NCI-H1092 treated with DMSO at 0.1 percent for 48 hours (cell line): ENCODE results near the gene NMRK2.
"Not testable (repeated sequence)": the region's sequence is repeated elsewhere in the genome, so short reads cannot be mapped to it uniquely, and the experiment has no call there.

Source experiments
- DNase-seq: peaks from one replicate; lab custom pipeline; 2025; lab: John Stamatoyannopoulos, UW

NMRK2 gene

GRCh38 chr19:3936506-3937442 lies 3.9 kb downstream of the NMRK2 start:
- no peak for DNase-seq

- not testable (repeated sequence) for DNase-seq
Measured at GRCh38 chr19:3938300-3938950, 5.6 kb downstream of the NMRK2 start.

- no peak for DNase-seq
Measured at GRCh38 chr19:3942790-3943409, 10.0 kb downstream of the NMRK2 start.

GRCh38 chr19:3944018-3944721 lies 11.3 kb downstream of the NMRK2 start:
- DNase-seq: no peak

GRCh38 chr19:3945838-3946237 lies 13.0 kb downstream of the NMRK2 start:
- DNase-seq: no peak

- not testable (repeated sequence) for DNase-seq
Measured at GRCh38 chr19:3947316-3947933, 14.6 kb downstream of the NMRK2 start.

GRCh38 chr19:3949294-3949693 lies 16.4 kb downstream of the NMRK2 start:
- no peak for DNase-seq

GRCh38 chr19:3949997-3950859 lies 17.4 kb downstream of the NMRK2 start:
- DNase-seq: no peak

GRCh38 chr19:3950871-3951861 lies 18.3 kb downstream of the NMRK2 start:
- DNase-seq: peak; percentile 39

GRCh38 chr19:3952755-3953276 lies 19.9 kb downstream of the NMRK2 start:
- not testable (repeated sequence) for DNase-seq

- DNase-seq: no peak
Measured at GRCh38 chr19:3954107-3954506, 21.2 kb downstream of the NMRK2 start.

GRCh38 chr19:3955276-3955675 lies 22.4 kb downstream of the NMRK2 start:
- not testable (repeated sequence) for DNase-seq

GRCh38 chr19:3955688-3956087 lies 22.8 kb downstream of the NMRK2 start:
- DNase-seq: no peak

GRCh38 chr19:3958836-3959765 lies 26.2 kb downstream of the NMRK2 start:
- DNase-seq: no peak

GRCh38 chr19:3959766-3960131 lies 26.9 kb downstream of the NMRK2 start:
- DNase-seq: no peak

- no peak for DNase-seq
Measured at GRCh38 chr19:3961007-3961406, 28.1 kb downstream of the NMRK2 start.

GRCh38 chr19:3963458-3964255 lies 30.8 kb downstream of the NMRK2 start:
- no peak for DNase-seq
